Hepatic stellate cell (primary cell): ENCODE data around the gene ARHGAP18.
A peak's percentile ranks its signal among the peaks of the same experiment; 100 is the strongest.

Experiments used
- DNase-seq: peaks from one replicate; pipeline ENCODE4 v3.0.0; 2011; ENCODE audit warnings: low spot score

The ARHGAP18 gene

GRCh38 chr6:129725341-129725740 is 15.4 kb upstream of the ARHGAP18 start:
- no peak for DNase-seq

GRCh38 chr6:129719692-129720091 is 9.7 kb upstream of the ARHGAP18 start:
- no peak for DNase-seq

- DNase-seq = no peak
Measured at GRCh38 chr6:129717277-129717676, 7.3 kb upstream of the ARHGAP18 start.

GRCh38 chr6:129713806-129714333 is 3.9 kb upstream of the ARHGAP18 start:
- DNase-seq = no peak

- DNase-seq = no peak
Measured at GRCh38 chr6:129711271-129711631, 1.3 kb upstream of the ARHGAP18 start.

GRCh38 chr6:129710450-129711270 is 683 bp upstream of the ARHGAP18 start:
- DNase-seq = no peak

GRCh38 chr6:129709196-129709768 is 695 bp downstream of the ARHGAP18 start:
- DNase-seq = no peak

- DNase-seq = no peak
Measured at GRCh38 chr6:129708496-129709195, 1.3 kb downstream of the ARHGAP18 start.

GRCh38 chr6:129707882-129708495 is 2.0 kb downstream of the ARHGAP18 start:
- no peak for DNase-seq

- DNase-seq = no peak
Measured at GRCh38 chr6:129707028-129707427, 2.9 kb downstream of the ARHGAP18 start.

- no peak for DNase-seq
Measured at GRCh38 chr6:129705212-129705611, 4.8 kb downstream of the ARHGAP18 start.

- DNase-seq = no peak
Measured at GRCh38 chr6:129704708-129705107, 5.3 kb downstream of the ARHGAP18 start.

GRCh38 chr6:129701721-129702455 is 8.1 kb downstream of the ARHGAP18 start:
- DNase-seq = peak; percentile 49

GRCh38 chr6:129700666-129701065 is 9.3 kb downstream of the ARHGAP18 start:
- DNase-seq = no peak

- DNase-seq = no peak
Measured at GRCh38 chr6:129699659-129700058, 10.3 kb downstream of the ARHGAP18 start.

- no peak for DNase-seq
Measured at GRCh38 chr6:129698430-129698829, 11.5 kb downstream of the ARHGAP18 start.

GRCh38 chr6:129697788-129698187 is 12.2 kb downstream of the ARHGAP18 start:
- no peak for DNase-seq

GRCh38 chr6:129696843-129697242 is 13.1 kb downstream of the ARHGAP18 start:
- no peak for DNase-seq

GRCh38 chr6:129696028-129696418 is 14.0 kb downstream of the ARHGAP18 start:
- no peak for DNase-seq

GRCh38 chr6:129695373-129696027 is 14.5 kb downstream of the ARHGAP18 start:
- no peak for DNase-seq

- DNase-seq = no peak
Measured at GRCh38 chr6:129694036-129694435, 15.9 kb downstream of the ARHGAP18 start.
